ENCODE results near the gene TRIP11. TPM values are rescaled to one million over a fixed set of nuclear protein-coding genes. Genes with fewer than 3 reads are reported as not detected.
A peak's percentile ranks its signal among the peaks of the same experiment; 100 is the strongest.

Gene TRIP11
- total and polyA plus RNA-seq, 5 experiments from 2014 or later: 31.4 to 76.3 (median 57.6) TPM

DNA sequence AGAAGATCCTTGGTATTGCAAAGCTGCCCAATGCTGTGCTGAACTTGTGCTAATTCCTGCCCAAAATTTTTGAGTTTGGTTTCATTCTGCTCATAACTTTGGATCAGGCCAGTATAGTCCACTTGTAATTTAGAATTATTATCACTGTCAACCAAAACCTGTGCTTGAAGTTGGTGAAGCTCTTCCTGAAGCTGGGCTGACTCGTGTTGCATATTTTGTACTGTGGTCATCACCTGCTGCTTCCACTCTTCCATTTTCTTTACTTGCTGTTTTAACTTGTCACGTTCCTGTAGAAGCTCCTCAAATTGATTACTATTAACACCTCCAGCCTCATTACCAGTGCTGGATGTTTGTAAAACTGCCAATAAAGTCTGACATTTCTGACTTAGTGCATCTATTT is 35.8 kb downstream of the TRIP11 start:
- no peak for ATAC-seq
- Mint-ChIP-seq H3K36me3 (peaks cover 4 to 29% (median 11%) of the 10 kb centered on the region in 3 donors), H3K27ac (peak overlapping the region in 9 of 10 donors; percentile 17 to 93 (median 88)), H3K9me3 (no peaks in the 10 kb centered on the region), H3K27me3 (no peaks in the 10 kb centered on the region), H3K4me1 (peaks cover 26 to 56% (median 52%) of the 10 kb centered on the region in 4 donors), H3K4me3 (peak overlapping the region in 5 of 10 donors; percentile 19 to 75 (median 27))
- DNase-seq: no peak
- POLR2A ChIA-PET: interaction anchor here (1.2 kb wide), 1 partner anchor 137 kb away, joined by 4 read pairs; the partner anchor contains the start of gene TC2N

GRCh38 chr14:91998667-91999570 is 40.9 kb downstream of the TRIP11 start:
- DNase-seq (no peak), ATAC-seq (peak; percentile 58 to 60)
- peak overlapping the region; percentile 16 to 81 (median 62) for H3K4me3 Mint-ChIP-seq
- H3K36me3 Mint-ChIP-seq: peaks cover under 1 to 28% (median 3%) of the 10 kb centered on the region in 3 donors
- H3K9me3 Mint-ChIP-seq: no peaks in the 10 kb centered on the region
- H3K4me1 Mint-ChIP-seq: peaks cover 25 to 58% (median 56%) of the 10 kb centered on the region in 4 donors
- POLR2A ChIA-PET: no interaction called here
- H3K27me3 Mint-ChIP-seq: no peaks in the 10 kb centered on the region
- H3K27ac Mint-ChIP-seq: peak overlapping the region; percentile 41 to 95 (median 87)

GRCh38 chr14:91997492-91997891 is 42.4 kb downstream of the TRIP11 start:
- ATAC-seq (peak in 1 of 2 donors; percentile 43), DNase-seq (no peak)
- H3K4me1 Mint-ChIP-seq: peaks cover 16 to 45% (median 43%) of the 10 kb centered on the region in 4 donors
- H3K27ac Mint-ChIP-seq: peak overlapping the region in 9 of 10 donors; percentile 15 to 90 (median 77)
- no peaks in the 10 kb centered on the region for H3K27me3 Mint-ChIP-seq
- peaks cover 6 to 40% (median 9%) of the 10 kb centered on the region in 3 donors for H3K36me3 Mint-ChIP-seq
- H3K4me3 Mint-ChIP-seq: peak overlapping the region in 5 of 10 donors; percentile 15 to 47 (median 36)
- H3K9me3 Mint-ChIP-seq: no peaks in the 10 kb centered on the region
- POLR2A ChIA-PET: interaction anchor here (1.3 to 1.5 kb wide), 2 partner anchors 13 to 43 kb away, joined by 4 to 14 read pairs; partner anchors contain the start of gene TRIP11

- H3K36me3 Mint-ChIP-seq: peaks cover 6 to 45% (median 11%) of the 10 kb centered on the region in 3 donors
- peak overlapping the region in 7 of 10 donors; percentile 4 to 90 (median 65) for H3K27ac Mint-ChIP-seq
- DNase-seq: peak in 4 of 10 donors; percentile 19 to 53 (median 50)
- POLR2A ChIA-PET: interaction anchor here (1.3 to 1.5 kb wide), 2 partner anchors 14 to 43 kb away, joined by 4 to 14 read pairs; partner anchors contain the start of gene TRIP11
- peak; percentile 50 to 69 for ATAC-seq
- no peaks in the 10 kb centered on the region for H3K9me3 Mint-ChIP-seq
- peaks cover 16 to 46% (median 43%) of the 10 kb centered on the region in 4 donors for H3K4me1 Mint-ChIP-seq
- H3K27me3 Mint-ChIP-seq: no peaks in the 10 kb centered on the region
- H3K4me3 Mint-ChIP-seq: peak overlapping the region in 2 of 10 donors; percentile 15 to 36
Measured at GRCh38 chr14:91996948-91997371, 42.9 kb downstream of the TRIP11 start.

DNA sequence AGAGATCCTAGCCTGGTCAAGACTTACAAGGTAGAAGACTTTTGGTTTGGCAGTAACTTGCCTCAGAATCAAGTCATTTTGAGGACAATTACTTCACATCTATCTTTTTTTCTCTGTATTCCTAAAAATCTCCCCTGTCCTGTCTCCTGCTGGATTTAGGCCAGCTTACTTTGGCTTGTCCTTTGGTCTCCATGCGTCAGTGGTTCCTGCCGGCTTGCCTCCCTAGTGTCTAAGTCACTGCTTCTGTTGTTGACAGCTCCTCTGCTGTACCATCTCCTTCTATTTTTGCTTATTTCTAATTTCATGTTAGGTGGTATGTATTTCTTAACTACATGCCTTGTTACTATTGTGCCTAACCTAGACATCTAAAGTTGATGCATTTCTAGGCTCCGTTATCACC is 52.7 kb downstream of the TRIP11 start:
- Mint-ChIP-seq H3K27me3 (no peaks in the 10 kb centered on the region), H3K4me3 (no peak overlapping the region), H3K36me3 (peaks cover 22 to 83% (median 48%) of the 10 kb centered on the region in 3 donors), H3K4me1 (peaks cover 6 to 16% (median 8%) of the 10 kb centered on the region in 4 donors), H3K27ac (peak overlapping the region in 2 of 10 donors; percentile 17 to 89), H3K9me3 (no peaks in the 10 kb centered on the region)
- DNase-seq (no peak), ATAC-seq (no peak)
- POLR2A ChIA-PET: interaction anchor here (0.5 kb wide), 1 partner anchor 138 kb away, joined by 3 read pairs; no protein-coding TSS in a partner anchor

GRCh38 chr14:91985521-91986255 is 54.2 kb downstream of the TRIP11 start:
- Mint-ChIP-seq H3K9me3 (no peaks in the 10 kb centered on the region), H3K4me3 (no peak overlapping the region), H3K27me3 (no peaks in the 10 kb centered on the region), H3K4me1 (peaks cover 6 to 16% (median 7%) of the 10 kb centered on the region in 4 donors), H3K36me3 (peaks cover 22 to 79% (median 50%) of the 10 kb centered on the region in 3 donors), H3K27ac (peak overlapping the region in 2 of 10 donors; percentile 20 to 68)
- no peak for ATAC-seq
- POLR2A ChIA-PET: no interaction called here
- no peak for DNase-seq

GRCh38 chr14:91985008-91985407 is 54.9 kb downstream of the TRIP11 start:
- Mint-ChIP-seq H3K36me3 (peaks cover 22 to 83% (median 50%) of the 10 kb centered on the region in 3 donors), H3K9me3 (no peaks in the 10 kb centered on the region), H3K4me1 (peaks cover 6 to 16% (median 9%) of the 10 kb centered on the region in 4 donors), H3K4me3 (no peak overlapping the region), H3K27ac (no peak overlapping the region), H3K27me3 (no peaks in the 10 kb centered on the region)
- DNase-seq (no peak), ATAC-seq (no peak)
- POLR2A ChIA-PET: no interaction called here

- DNase-seq (no peak), ATAC-seq (no peak)
- Mint-ChIP-seq H3K9me3 (no peaks in the 10 kb centered on the region), H3K36me3 (peaks cover 22 to 84% (median 51%) of the 10 kb centered on the region in 3 donors), H3K27ac (no peak overlapping the region), H3K27me3 (no peaks in the 10 kb centered on the region), H3K4me3 (no peak overlapping the region), H3K4me1 (peaks cover 6 to 12% (median 9%) of the 10 kb centered on the region in 4 donors)
- POLR2A ChIA-PET: interaction anchor here (0.6 kb wide), 1 partner anchor 17 kb away, joined by 3 read pairs; no protein-coding TSS in a partner anchor
Measured at GRCh38 chr14:91983588-91983987, 56.3 kb downstream of the TRIP11 start.

- peaks cover 8 to 80% (median 31%) of the 10 kb centered on the region in 3 donors for H3K36me3 Mint-ChIP-seq
- H3K4me1 Mint-ChIP-seq: peaks cover 6 to 12% (median 8%) of the 10 kb centered on the region in 4 donors
- H3K27ac Mint-ChIP-seq: peak overlapping the region in 4 of 10 donors; percentile 5 to 62 (median 34)
- H3K27me3 Mint-ChIP-seq: no peaks in the 10 kb centered on the region
- POLR2A ChIA-PET: no interaction called here
- no peaks in the 10 kb centered on the region for H3K9me3 Mint-ChIP-seq
- ATAC-seq (no peak), DNase-seq (no peak)
- no peak overlapping the region for H3K4me3 Mint-ChIP-seq
Measured at GRCh38 chr14:91980157-91980556, 59.7 kb downstream of the TRIP11 start.

DNA sequence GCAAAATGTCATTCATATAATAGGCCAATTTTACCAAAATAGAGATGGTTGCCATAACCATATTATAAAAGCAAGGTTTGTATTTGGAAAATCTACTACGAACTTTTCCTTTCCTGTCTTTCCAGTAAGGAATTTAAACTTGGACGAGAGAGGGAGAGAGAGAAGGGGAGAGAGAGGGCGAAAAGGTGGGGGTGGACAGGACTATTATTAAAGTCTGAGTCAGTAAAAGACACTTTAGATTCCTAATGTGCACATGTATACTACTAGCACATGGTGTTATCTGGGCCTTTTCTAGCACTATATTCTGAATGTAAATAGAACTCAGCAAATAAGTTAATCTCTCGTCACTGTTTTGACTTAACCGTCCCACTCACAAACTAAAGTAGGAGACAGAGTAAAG is 62.0 kb downstream of the TRIP11 start:
- Mint-ChIP-seq H3K4me3 (no peak overlapping the region), H3K36me3 (peaks cover under 1 to 78% (median 18%) of the 10 kb centered on the region in 3 donors), H3K4me1 (peaks cover 3 to 11% (median 4%) of the 10 kb centered on the region in 4 donors), H3K27ac (peak overlapping the region in 6 of 10 donors; percentile 11 to 82 (median 44)), H3K9me3 (no peaks in the 10 kb centered on the region), H3K27me3 (no peaks in the 10 kb centered on the region)
- no peak for DNase-seq
- ATAC-seq: no peak
- POLR2A ChIA-PET: no interaction called here

DNA sequence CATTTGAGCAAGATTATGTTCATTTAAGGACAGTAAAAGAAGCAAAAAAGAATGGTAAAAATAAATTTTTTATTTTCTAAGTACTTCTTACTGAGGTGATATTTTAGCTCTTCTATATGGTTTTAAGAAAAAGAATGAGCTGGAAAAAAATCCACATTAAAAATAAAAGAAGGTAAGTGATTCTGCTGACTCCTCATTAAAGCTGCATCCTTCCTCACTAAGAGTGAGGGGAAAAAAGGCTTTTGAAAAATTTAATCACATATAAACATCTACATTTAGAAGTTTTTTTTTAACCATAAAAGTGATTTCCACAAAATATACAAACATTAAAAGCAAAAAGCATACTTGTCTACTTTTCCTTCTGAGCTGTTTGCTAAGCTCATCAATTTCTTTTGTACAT is 64.1 kb downstream of the TRIP11 start:
- H3K36me3 Mint-ChIP-seq: peaks cover 0 to 79% (median 25%) of the 10 kb centered on the region in 3 donors

More for the DNA sequence above, 64.1 kb downstream of the TRIP11 start:
- POLR2A ChIA-PET: interaction anchor here (1.5 kb wide), 1 partner anchor 11 kb away, joined by 3 read pairs; no protein-coding TSS in a partner anchor
- no peak overlapping the region for H3K27ac Mint-ChIP-seq
- DNase-seq: no peak
- no peaks in the 10 kb centered on the region for H3K27me3 Mint-ChIP-seq
- no peaks in the 10 kb centered on the region for H3K9me3 Mint-ChIP-seq
- H3K4me3 Mint-ChIP-seq: no peak overlapping the region
- no peak for ATAC-seq
- H3K4me1 Mint-ChIP-seq: peaks cover 0 to 9% (median 2%) of the 10 kb centered on the region in 4 donors

All from naive thymus-derived CD8-positive, alpha-beta T cell (primary cell).